Measurements from ENCODE around the gene HOXD11.

HOXD11 gene

DNA sequence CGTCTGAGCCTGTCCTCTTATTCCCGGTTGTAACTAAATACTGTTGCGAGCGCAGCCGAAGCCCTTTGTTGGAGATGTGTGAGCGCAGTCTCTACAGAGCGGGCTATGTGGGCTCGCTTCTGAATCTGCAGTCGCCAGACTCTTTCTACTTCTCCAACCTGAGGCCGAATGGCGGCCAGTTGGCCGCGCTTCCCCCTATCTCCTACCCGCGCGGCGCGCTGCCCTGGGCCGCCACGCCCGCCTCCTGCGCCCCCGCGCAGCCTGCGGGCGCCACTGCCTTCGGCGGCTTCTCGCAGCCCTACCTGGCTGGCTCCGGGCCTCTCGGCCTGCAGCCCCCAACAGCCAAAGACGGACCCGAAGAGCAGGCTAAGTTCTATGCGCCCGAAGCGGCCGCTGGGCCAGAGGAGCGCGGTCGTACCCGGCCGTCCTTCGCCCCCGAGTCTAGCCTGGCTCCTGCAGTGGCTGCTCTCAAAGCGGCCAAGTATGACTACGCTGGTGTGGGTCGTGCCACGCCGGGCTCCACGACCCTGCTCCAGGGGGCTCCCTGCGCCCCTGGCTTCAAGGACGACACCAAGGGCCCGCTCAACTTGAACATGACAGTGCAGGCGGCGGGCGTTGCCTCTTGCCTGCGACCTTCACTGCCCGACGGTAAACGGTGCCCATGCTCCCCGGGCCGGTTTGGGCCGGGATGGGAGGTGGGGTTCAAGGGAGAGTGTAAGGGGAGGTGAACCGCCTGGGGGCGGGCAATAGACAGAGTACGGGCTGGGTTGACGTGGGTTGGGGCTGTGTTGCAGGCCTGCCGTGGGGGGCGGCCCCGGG, 7.1 kb upstream of the HOXD11 start, which contains the start of gene HOXD12:
HOXD12 (plus strand) TSS at position 68 of the 819 bp plus-strand sequence; CDS start at position 75, 7 bp downstream.
- H3K4me3 ChIP-seq (ENCODE audit: low read depth, low read length): peak within 1 kb of the TSS; percentile 52
- no peak for DNase-seq
- H3K9me3 ChIP-seq: no peaks in the 10 kb centered on the region
- H3K4me1 ChIP-seq: peaks cover 2% of the 10 kb centered on the region; the same call in 1 of the 2 replicates
- TF ChIP-seq CTCF (IDR thresholded peaks at IDR 0.05; ENCODE audit: low read depth, low read length): no peak
- H3K36me3 ChIP-seq: no peaks in the 10 kb centered on the region
- H3K27me3 ChIP-seq: peaks cover 96% of the 10 kb centered on the region

- H3K36me3 ChIP-seq: no peaks in the 10 kb centered on the region
- no peak overlapping the region for H3K4me3 ChIP-seq (ENCODE audit: low read depth, low read length)
- DNase-seq: no peak
- TF ChIP-seq CTCF (IDR thresholded peaks at IDR 0.05; ENCODE audit: low read depth, low read length): no peak
- H3K9me3 ChIP-seq: no peaks in the 10 kb centered on the region
- H3K4me1 ChIP-seq: no peaks in the 10 kb centered on the region
- peaks cover 96% of the 10 kb centered on the region for H3K27me3 ChIP-seq
Observed at GRCh38 chr2:176100547-176101140, 6.4 kb upstream of the HOXD11 start.

GRCh38 chr2:176101216-176101830, 5.8 kb upstream of the HOXD11 start:
- Histone ChIP-seq H3K27me3 (peaks cover 97% of the 10 kb centered on the region), H3K36me3 (no peaks in the 10 kb centered on the region), H3K4me3 (ENCODE audit: low read depth, low read length) (no peak overlapping the region), H3K4me1 (no peaks in the 10 kb centered on the region), H3K9me3 (no peaks in the 10 kb centered on the region)
- no peak for TF ChIP-seq CTCF (IDR thresholded peaks at IDR 0.05; ENCODE audit: low read depth, low read length)
- no peak for DNase-seq

GRCh38 chr2:176101842-176102241, 5.2 kb upstream of the HOXD11 start:
- Histone ChIP-seq H3K9me3 (no peaks in the 10 kb centered on the region), H3K4me3 (ENCODE audit: low read depth, low read length) (no peak overlapping the region), H3K36me3 (no peaks in the 10 kb centered on the region), H3K27me3 (peaks cover 97% of the 10 kb centered on the region), H3K4me1 (no peaks in the 10 kb centered on the region)
- DNase-seq: no peak
- no peak for TF ChIP-seq CTCF (IDR thresholded peaks at IDR 0.05; ENCODE audit: low read depth, low read length)

GRCh38 chr2:176102309-176102866, 4.7 kb upstream of the HOXD11 start:
- TF ChIP-seq CTCF (IDR thresholded peaks at IDR 0.05; ENCODE audit: low read depth, low read length): no peak
- Histone ChIP-seq H3K4me3 (ENCODE audit: low read depth, low read length) (no peak overlapping the region), H3K27me3 (peaks cover 97% of the 10 kb centered on the region), H3K4me1 (no peaks in the 10 kb centered on the region), H3K9me3 (no peaks in the 10 kb centered on the region), H3K36me3 (no peaks in the 10 kb centered on the region)
- no peak for DNase-seq

Measured in BE2C (cell line).